Epidermal melanocyte (primary cell): Measurements from ENCODE around the gene GAREM1.
"Not testable (repeated sequence)": the region's sequence is repeated elsewhere in the genome, so short reads cannot be mapped to it uniquely, and the experiment has no call there.

Source experiments
- DNase-seq: peaks from one replicate; pipeline ENCODE4 v3.0.0; 2011; ENCODE audit warnings: low spot score; ENCODE audit not compliant: insufficient read length

GAREM1 gene

GRCh38 chr18:32258558-32259204, 212.0 kb downstream of the GAREM1 start:
- no peak for DNase-seq

GRCh38 chr18:32258148-32258547, 212.5 kb downstream of the GAREM1 start:
- DNase-seq: no peak

GRCh38 chr18:32257084-32257785, 213.4 kb downstream of the GAREM1 start:
- no peak for DNase-seq

- no peak for DNase-seq
Observed at GRCh38 chr18:32255570-32255969, 215.1 kb downstream of the GAREM1 start.

- DNase-seq: no peak
Observed at GRCh38 chr18:32252141-32252860, 218.4 kb downstream of the GAREM1 start.

GRCh38 chr18:32251466-32251865, 219.2 kb downstream of the GAREM1 start:
- DNase-seq: no peak

GRCh38 chr18:32249147-32249929, 221.3 kb downstream of the GAREM1 start:
- no peak for DNase-seq

- no peak for DNase-seq
Observed at GRCh38 chr18:32244881-32245280, 225.8 kb downstream of the GAREM1 start.

GRCh38 chr18:32243358-32243757, 227.3 kb downstream of the GAREM1 start:
- DNase-seq: no peak

GRCh38 chr18:32242395-32242794, 228.3 kb downstream of the GAREM1 start:
- no peak for DNase-seq

- DNase-seq: no peak
Observed at GRCh38 chr18:32238635-32239268, 231.9 kb downstream of the GAREM1 start.

GRCh38 chr18:32237049-32237448, 233.6 kb downstream of the GAREM1 start:
- DNase-seq: no peak

GRCh38 chr18:32233348-32233747, 237.3 kb downstream of the GAREM1 start:
- DNase-seq: not testable (repeated sequence)

GRCh38 chr18:32219431-32220018, 251.2 kb downstream of the GAREM1 start:
- DNase-seq: no peak

- DNase-seq: no peak
Observed at GRCh38 chr18:32216390-32216789, 254.3 kb downstream of the GAREM1 start.

- DNase-seq: no peak
Observed at GRCh38 chr18:32213693-32214092, 257.0 kb downstream of the GAREM1 start.
